GM12878 (cell line): ENCODE data around the gene NOL4L. TPM values are rescaled to one million over a fixed set of nuclear protein-coding genes. Genes with fewer than 3 reads are reported as not detected.

Experiments
- ATAC-seq: fragments of 200-7000 bp; cut with Tn5 transposase; 3 replicates; pipeline ENCODE4 v1.9.1; 2020; ENCODE audit warnings: mild to moderate bottlenecking, moderate library complexity
- BruUV-seq: library from RNA; stranded (reverse); fragments of 400-500 nt; replicated peaks from 2 replicates; lab custom pipeline; 2021; lab: Mats Ljungman, UMichigan
- CTCF ChIA-PET: fragments of 300-600 bp; sonication (Branson Sonifier 250); formaldehyde crosslinking; extraction: SDS; loops from one replicate; lab custom pipeline; 2021; ENCODE audit warnings: inconsistent platforms; lab: Yijun Ruan, JAX
- POLR2A ChIA-PET: fragments of 350-600 bp; formaldehyde crosslinking; extraction: SDS; loops from one replicate; lab custom pipeline; 2021; ENCODE audit warnings: inconsistent platforms; lab: Charles Lee
- RAD21 ChIA-PET: fragments of 300-600 bp; sonication (Branson Sonifier 250); formaldehyde crosslinking; loops from one replicate; lab custom pipeline; 2023; ENCODE audit warnings: antibody characterized with exemption; ENCODE audit not compliant: unreplicated experiment; lab: Charles Lee
- SMC1A ChIA-PET: fragments of 300-600 bp; sonication (Branson Sonifier 250); formaldehyde crosslinking; loops from one replicate; lab custom pipeline; 2023; ENCODE audit not compliant: unreplicated experiment, uncharacterized antibody; lab: Charles Lee
- DNase-seq: peaks from one replicate; pipeline ENCODE4 v3.0.0-alpha.2; 2011; ENCODE audit warnings: low read depth, low spot score
- FAIRE-seq: peaks from 3 replicates; lab custom pipeline; 2011; peaks lifted over from hg19 to GRCh38; lab: Jason Lieb, UNC
- H2AFZ ChIP-seq: 2 replicates; pipeline ENCODE4 v1.6.0; 2011; ENCODE audit warnings: low read depth, low read length, control low read depth; ENCODE audit not compliant: control insufficient read depth
- H3K27ac ChIP-seq: 2 replicates; pipeline ENCODE4 v1.5.1; 2011; ENCODE audit warnings: control low read depth; ENCODE audit not compliant: control insufficient read depth, insufficient read depth
- H3K27me3 ChIP-seq, 2 experiments: replicated peaks in 1 of 2; 2 replicates each; pipeline versions ENCODE4 v1.6.0 to v1.6.1; 2011; ENCODE audit warnings: low read length in 1 of 2; ENCODE audit not compliant: control insufficient read depth in 2 of 2, insufficient read depth in 2 of 2
- H3K36me3 ChIP-seq, 2 experiments: 2 replicates each; pipeline ENCODE4 v1.5.1; 2011; ENCODE audit warnings: low read length in 1 of 2; ENCODE audit not compliant: control insufficient read depth in 2 of 2, insufficient read depth in 2 of 2
- H3K4me1 ChIP-seq: 2 replicates; pipeline ENCODE4 v1.6.1; 2011; ENCODE audit warnings: mild to moderate bottlenecking, low read length, moderate library complexity, mixed read lengths; ENCODE audit not compliant: control insufficient read depth, insufficient read depth
- H3K4me2 ChIP-seq: 2 replicates; pipeline ENCODE4 v1.6.0; 2011; ENCODE audit warnings: control low read depth; ENCODE audit not compliant: control insufficient read depth, insufficient read depth
- H3K4me3 ChIP-seq: fragments of 200-600 bp; sonication (generic); 2 replicates; pipeline ENCODE4 v1.5.1; 2016
- H3K79me2 ChIP-seq: 2 replicates; pipeline ENCODE4 v1.6.0; 2011; ENCODE audit warnings: low read length; ENCODE audit not compliant: control insufficient read depth, insufficient read depth
- H3K9ac ChIP-seq: 2 replicates; pipeline ENCODE4 v1.8.0; 2011; ENCODE audit warnings: low read length, control low read depth, mixed read lengths; ENCODE audit not compliant: control insufficient read depth, insufficient read depth
- H3K9me3 ChIP-seq: replicated peaks from 3 replicates; pipeline ENCODE4 v1.5.1; 2011; ENCODE audit warnings: mild to moderate bottlenecking, low read length; ENCODE audit not compliant: control insufficient read depth, insufficient read depth
- H4K20me1 ChIP-seq: 2 replicates; pipeline ENCODE4 v1.6.0; 2011; ENCODE audit not compliant: control insufficient read depth, insufficient read depth
- ATF7 ChIP-seq: fragments of 450-650 bp; IDR thresholded peaks from 2 replicates; pipeline ENCODE4 v1.6.1; 2016; ENCODE audit warnings: low read depth, mild to moderate bottlenecking
- CBX5 ChIP-seq: sonication (generic); IDR thresholded peaks from 2 replicates; pipeline ENCODE4 v1.6.1; 2016; ENCODE audit warnings: low read depth, moderate library complexity, mild to moderate bottlenecking, inconsistent platforms
- ELK1 ChIP-seq: IDR thresholded peaks from 2 replicates; pipeline ENCODE4 v1.6.1; 2012; ENCODE audit warnings: low read depth, low read length, improper control_type of control experiment
- FOXK2 ChIP-seq: fragments of 450-650 bp; IDR thresholded peaks from 2 replicates; pipeline ENCODE4 v1.6.1; 2017; ENCODE audit warnings: mild to moderate bottlenecking, moderate library complexity
- FOXM1 ChIP-seq: IDR thresholded peaks from 2 replicates; pipeline ENCODE4 v1.6.1; 2012; ENCODE audit warnings: low read depth, mild to moderate bottlenecking, inconsistent platforms, low read length, moderate library complexity
- HDAC2 ChIP-seq: fragments of 200-600 bp; sonication (generic); IDR thresholded peaks from 2 replicates; pipeline ENCODE4 v1.6.1; 2017
- HDGF ChIP-seq: fragments of 450-650 bp; IDR thresholded peaks from 2 replicates; pipeline ENCODE4 v1.6.1; 2016; ENCODE audit warnings: antibody characterized with exemption
- KAT2A ChIP-seq: conservative IDR thresholded peaks from 2 replicates; pipeline ENCODE4 v1.6.1; 2011; ENCODE audit warnings: low read depth, low read length; ENCODE audit not compliant: control insufficient read depth
- MTA3 ChIP-seq: IDR thresholded peaks from 2 replicates; pipeline ENCODE4 v1.6.1; 2012; ENCODE audit warnings: low read length, inconsistent platforms, borderline replicate concordance
- NFXL1 ChIP-seq: fragments of 450-650 bp; IDR thresholded peaks from 2 replicates; pipeline ENCODE4 v1.6.1; 2017; ENCODE audit warnings: antibody characterized with exemption, mild to moderate bottlenecking, borderline replicate concordance
- PRDM15 ChIP-seq: fragments of 450-650 bp; formaldehyde crosslinking; IDR thresholded peaks from 2 replicates; pipeline ENCODE4 v1.4.0; 2020; ENCODE audit warnings: mild to moderate bottlenecking, moderate library complexity
- SIN3A ChIP-seq: IDR thresholded peaks from 2 replicates; pipeline ENCODE4 v1.6.1; 2012; ENCODE audit warnings: low read depth, low read length, improper control_type of control experiment
- SUZ12 ChIP-seq: fragments of 200-600 bp; sonication (generic); IDR thresholded peaks from one replicate; pipeline ENCODE4 v1.6.1; 2018; ENCODE audit warnings: antibody characterized with exemption, mild to moderate bottlenecking; ENCODE audit not compliant: unreplicated experiment
- ZNF217 ChIP-seq: fragments of 450-650 bp; IDR thresholded peaks from 2 replicates; pipeline ENCODE4 v1.6.1; 2017; ENCODE audit warnings: antibody characterized with exemption, mild to moderate bottlenecking
- ZNF384 ChIP-seq: IDR thresholded peaks from 2 replicates; pipeline ENCODE4 v1.6.1; 2012; ENCODE audit warnings: low read depth, mild to moderate bottlenecking, low read length, improper control_type of control experiment, borderline replicate concordance
- WGBS: methylation state at CpG from one replicate; pipeline ENCODE4 v1.1.6; 2016; ENCODE audit warnings: low lambda C conversion rate; ENCODE audit not compliant: insufficient replicate concordance, insufficient coverage; ENCODE audit errors: missing lambda C conversion rate; 5-methylcytosine and 5-hydroxymethylcytosine counted together
- in situ Hi-C: fragments of 300-500 bp; cut with MboI; formaldehyde crosslinking; loops from 9 replicates; pipeline ENCODE4 v1.14.3; 2018; ENCODE audit warnings: mixed read lengths
- intact Hi-C: fragments of 100-400 bp; cut with micrococcal nuclease; formaldehyde crosslinking; loops from one replicate; pipeline ENCODE4 v1.14.2; 2022; ENCODE audit not compliant: unreplicated experiment
- polyA plus RNA-seq, 11 experiments: library from polyadenylated mRNA; depleted of rRNA in 4 of 11; unstranded in 6 of 11; stranded (reverse) in 5 of 11; fragments of >200 nt; fragmentation: Nextera tagmentation in 4 of 11; fragmentation: Illumina TruSeq in 1 of 11; extraction: Ambion mirVana in 4 of 11; extraction: Trizol in 1 of 11; gene quantifications; 1 replicate in 1 of 11; 2 replicates in 10 of 11; pipeline versions ENCODE4 v1.2.1 to v1.2.3, GENCODE V29; 2011 to 2016; ENCODE audit warnings: inconsistent platforms in 2 of 11, missing spikeins in 2 of 11, low read depth in 1 of 11
- total RNA-seq, 4 experiments: library from RNA; depleted of rRNA in 3 of 4; stranded (reverse); fragments of >200 nt in 3 of 4; fragmentation: Illumina TruSeq in 1 of 4; extraction: Trizol in 1 of 4; gene quantifications; 2 replicates each; pipeline versions ENCODE4 v1.2.1 to v1.2.3, GENCODE V29; 2013 to 2021

NOL4L gene
- total and polyA plus RNA-seq, 10 of the 15 experiments (the other 5 are each of a cell fraction or from before 2014, with no cell fraction given), result 2.3 to 24.0 (median 8.0) TPM

- in situ Hi-C loops, result no loop called here
- H3K27ac ChIP-seq, result no peak overlapping the region
- H3K4me1 ChIP-seq, result no peaks in the 10 kb centered on the region
- DNase-seq (no peak), ATAC-seq (no peak), FAIRE-seq (no peak)
- POLR2A ChIA-PET, result no interaction called here
- H2AFZ ChIP-seq, result no peak overlapping the region
- SMC1A ChIA-PET, result no interaction called here
- H3K79me2 ChIP-seq, result no peaks in the 10 kb centered on the region
- H3K9me3 ChIP-seq, result no peaks in the 10 kb centered on the region
- intact Hi-C loops, result no loop called here
- 61% methylated on average over 5 of the region's 5 CpGs for WGBS
- CTCF ChIA-PET, result interaction anchor here (1.6 kb wide), 1 partner anchor 11 kb away, joined by 5 read pairs; no protein-coding TSS in a partner anchor
- no peaks in the 10 kb centered on the region for H3K36me3 ChIP-seq
- H3K4me2 ChIP-seq, result no peak overlapping the region
- BruUV-seq, result no TSS peak
- TF ChIP-seq CBX5 (no peak), ZNF384 (no peak), ELK1 (no peak), ZNF217 (no peak), MTA3 (no peak), FOXM1 (no peak), SIN3A (no peak), HDAC2 (no peak), KAT2A (no peak), PRDM15 (CRISPR knock-in tag) (no peak), SUZ12 (no peak), FOXK2 (no peak), ATF7 (no peak), HDGF (no peak), NFXL1 (no peak)
- no peaks in the 10 kb centered on the region for H3K27me3 ChIP-seq
- RAD21 ChIA-PET, result no interaction called here
- H3K4me3 ChIP-seq, result no peak overlapping the region
- no peaks in the 10 kb centered on the region for H4K20me1 ChIP-seq
- no peak overlapping the region for H3K9ac ChIP-seq
Observed at GRCh38 chr20:32495949-32496348, 89.2 kb downstream of the NOL4L start.
